HG02571 (cell line): ENCODE measurements around the gene SHPK.
A peak's percentile ranks its signal among the peaks of the same experiment; 100 is the strongest.

Experiments
- ATAC-seq: cut with Tn5 transposase; IDR thresholded peaks from one replicate; pipeline ENCODE4 v1.9.1; 2021; ENCODE audit warnings: mild to moderate bottlenecking, moderate library complexity; ENCODE audit not compliant: unreplicated experiment

Gene SHPK, protein sequence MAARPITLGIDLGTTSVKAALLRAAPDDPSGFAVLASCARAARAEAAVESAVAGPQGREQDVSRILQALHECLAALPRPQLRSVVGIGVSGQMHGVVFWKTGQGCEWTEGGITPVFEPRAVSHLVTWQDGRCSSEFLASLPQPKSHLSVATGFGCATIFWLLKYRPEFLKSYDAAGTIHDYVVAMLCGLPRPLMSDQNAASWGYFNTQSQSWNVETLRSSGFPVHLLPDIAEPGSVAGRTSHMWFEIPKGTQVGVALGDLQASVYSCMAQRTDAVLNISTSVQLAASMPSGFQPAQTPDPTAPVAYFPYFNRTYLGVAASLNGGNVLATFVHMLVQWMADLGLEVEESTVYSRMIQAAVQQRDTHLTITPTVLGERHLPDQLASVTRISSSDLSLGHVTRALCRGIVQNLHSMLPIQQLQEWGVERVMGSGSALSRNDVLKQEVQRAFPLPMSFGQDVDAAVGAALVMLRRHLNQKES

DNA sequence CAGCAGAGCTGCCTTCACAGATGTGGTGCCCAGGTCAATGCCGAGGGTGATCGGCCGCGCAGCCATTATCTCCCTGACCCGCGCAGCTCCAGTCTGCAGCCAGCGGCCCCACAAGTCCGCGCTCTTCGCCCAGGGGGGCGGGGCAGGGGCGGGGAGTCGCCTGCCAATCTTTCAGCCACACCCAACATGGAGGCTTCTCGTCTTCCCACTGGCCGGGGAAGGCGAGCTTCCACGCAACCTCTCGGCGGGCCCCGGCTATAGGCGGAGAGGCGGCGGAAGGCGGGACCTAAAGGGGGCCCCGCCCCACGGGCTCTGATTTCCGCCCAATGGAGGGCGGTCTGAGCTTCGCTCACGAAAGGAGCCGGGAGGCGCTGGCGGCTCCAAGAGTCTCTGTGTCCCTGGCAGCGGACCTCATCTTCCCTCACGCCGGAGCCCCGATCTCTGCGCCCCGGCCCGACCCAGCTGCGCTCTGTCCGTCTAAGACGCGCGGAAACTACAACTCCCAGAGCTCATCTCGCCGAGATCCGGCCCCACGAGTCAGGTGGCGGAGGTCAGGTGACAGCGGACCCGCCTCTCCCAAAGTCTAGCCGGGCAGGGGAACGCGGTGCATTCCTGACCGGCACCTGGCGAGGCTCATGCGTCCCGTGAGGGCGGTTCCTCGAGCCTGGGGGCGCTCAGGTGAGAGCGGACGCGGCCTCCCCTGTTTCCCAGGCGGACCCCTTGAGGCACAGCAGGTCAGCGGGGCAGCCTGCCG, at the start of gene SHPK, which contains the start of gene CTNS:
TSS of gene SHPK (minus strand) at position 97 of the 754 bp plus-strand sequence. CDS start at position 66, 31 bp downstream.
TSS of gene CTNS (plus strand) at position 607 of the 754 bp plus-strand sequence. CDS start 3,447 bp downstream, outside the sequence.
- ATAC-seq, result peak; percentile 88

DNA sequence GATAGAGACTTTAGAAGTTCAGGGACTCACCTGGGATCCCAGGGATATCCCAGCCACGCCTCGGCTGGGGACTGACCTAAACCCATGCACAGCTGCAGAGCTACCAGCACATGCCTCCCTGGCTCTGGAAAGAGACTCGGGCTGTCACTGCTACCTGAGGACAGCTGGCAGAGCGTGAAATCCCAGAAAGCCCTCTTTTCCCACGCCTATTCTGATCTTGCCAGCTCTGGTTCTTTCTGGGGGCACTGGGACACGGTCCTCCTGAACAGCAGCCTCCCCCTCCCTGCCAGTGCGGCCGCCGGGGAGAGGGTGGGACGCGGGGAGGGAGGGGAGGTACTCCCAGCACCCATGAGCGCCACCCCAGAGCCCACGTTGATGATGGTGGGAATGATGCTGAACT, 49.1 kb upstream of the SHPK start:
- ATAC-seq, result no peak

DNA sequence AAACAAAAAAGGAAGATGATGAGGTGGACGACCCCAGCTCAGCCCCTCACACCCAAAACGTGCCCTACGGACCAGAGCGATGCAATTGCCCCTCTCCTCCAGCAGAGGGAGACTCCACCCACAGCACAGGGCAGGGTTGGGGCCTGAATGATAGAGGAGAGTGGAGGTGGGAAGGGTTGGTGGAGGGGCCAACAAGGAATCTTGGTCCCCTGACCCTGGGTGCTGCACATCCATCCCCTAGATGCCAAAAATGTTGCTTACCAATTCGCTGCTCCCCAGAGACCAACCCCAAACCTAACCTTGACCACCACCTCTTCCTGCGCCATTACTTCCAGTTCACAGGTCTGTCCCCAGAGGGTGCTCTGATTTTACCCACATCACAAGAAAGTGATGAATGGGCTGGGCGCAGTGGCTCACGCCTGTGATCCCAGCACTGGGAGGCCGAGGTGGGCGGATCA, 47.0 kb upstream of the SHPK start:
- ATAC-seq, result no peak

DNA sequence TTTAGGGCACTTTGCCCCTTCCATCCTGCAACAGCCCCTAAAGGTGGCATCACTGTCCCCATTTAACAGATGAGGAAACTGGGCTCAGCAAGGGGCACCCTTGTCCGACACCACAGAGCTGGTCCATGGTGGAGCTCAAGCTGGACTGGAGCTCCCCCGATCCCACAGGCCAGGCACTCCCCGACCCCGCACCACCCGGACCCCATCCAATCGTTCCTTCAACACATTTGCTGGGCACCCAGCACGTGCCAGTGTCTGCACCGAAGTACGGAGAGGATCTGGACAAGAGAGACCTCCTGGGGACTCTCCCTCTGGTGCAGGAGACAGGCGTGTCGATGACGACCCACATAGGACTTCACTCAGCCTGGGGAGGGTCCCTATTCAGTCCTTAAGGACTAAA, 46.0 kb upstream of the SHPK start:
- ATAC-seq, result no peak

DNA sequence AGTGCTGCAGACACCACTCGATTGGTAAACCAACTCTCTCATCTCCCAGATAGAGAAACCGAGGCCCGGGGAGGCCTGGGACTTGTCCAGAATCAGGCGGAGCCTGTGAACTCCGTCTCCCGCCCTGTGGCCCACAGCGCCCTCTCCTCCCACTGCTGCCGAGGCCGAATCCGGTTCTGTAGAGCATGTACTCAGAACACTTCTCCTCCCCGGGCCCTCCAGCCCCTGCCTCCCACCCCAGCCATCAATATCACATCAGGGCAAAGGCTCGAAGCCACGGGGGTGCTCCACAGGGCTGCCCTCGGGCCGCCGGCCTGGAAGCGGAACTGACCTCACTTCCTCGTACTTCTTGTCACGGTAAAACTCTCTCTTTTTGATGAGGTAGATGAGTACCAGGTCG, 45.5 kb upstream of the SHPK start:
- no peak for ATAC-seq

DNA sequence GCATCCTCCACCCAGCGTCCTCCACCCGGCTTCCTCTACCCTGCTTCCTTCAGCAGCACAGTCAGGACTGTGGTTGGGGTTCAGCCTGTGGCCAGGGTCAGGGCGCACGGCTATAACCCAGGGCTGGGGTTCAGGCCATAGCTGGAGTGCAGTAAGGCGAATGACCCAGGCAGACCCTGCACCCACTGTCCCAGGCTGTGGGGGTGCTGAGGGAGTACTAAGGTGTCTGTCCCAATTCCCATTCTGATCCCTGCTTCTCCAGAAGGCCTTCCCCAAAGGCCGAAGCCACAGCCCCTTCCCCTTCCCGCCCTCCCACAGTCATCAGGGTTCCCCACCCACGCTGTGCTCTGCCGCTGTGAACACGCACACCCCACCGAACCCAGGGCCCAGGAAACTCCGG, 45.0 kb upstream of the SHPK start:
- ATAC-seq, result no peak

DNA sequence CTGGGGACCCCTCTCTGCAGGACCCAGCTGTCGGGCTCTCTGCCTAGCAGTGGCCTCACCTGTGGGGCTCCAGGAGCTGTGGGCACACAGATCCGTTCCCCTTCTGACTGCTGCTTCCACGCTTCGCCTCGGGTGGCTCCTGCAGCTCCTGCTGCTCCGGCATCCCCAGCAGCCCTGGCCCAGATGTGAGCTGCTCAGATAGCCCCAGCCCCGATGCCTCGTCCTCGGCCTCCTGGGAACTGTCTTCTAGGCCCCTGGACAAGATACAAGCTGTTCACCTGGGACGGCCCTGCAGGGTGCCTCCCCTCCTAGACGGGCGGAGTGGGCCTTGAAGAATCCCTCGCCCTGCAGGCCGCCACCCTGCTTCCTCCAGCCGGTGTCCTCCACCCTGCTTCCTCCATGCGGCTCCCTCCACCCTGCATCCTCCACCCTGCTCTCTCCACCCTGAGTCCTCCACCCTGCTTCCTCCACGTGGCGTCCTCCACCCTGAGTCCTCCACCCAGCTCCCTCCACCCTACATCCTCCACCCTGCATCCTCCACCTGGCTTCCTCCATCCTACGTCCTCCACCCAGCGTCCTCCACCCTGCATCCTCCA, 43.6 kb upstream of the SHPK start:
- no peak for ATAC-seq

DNA sequence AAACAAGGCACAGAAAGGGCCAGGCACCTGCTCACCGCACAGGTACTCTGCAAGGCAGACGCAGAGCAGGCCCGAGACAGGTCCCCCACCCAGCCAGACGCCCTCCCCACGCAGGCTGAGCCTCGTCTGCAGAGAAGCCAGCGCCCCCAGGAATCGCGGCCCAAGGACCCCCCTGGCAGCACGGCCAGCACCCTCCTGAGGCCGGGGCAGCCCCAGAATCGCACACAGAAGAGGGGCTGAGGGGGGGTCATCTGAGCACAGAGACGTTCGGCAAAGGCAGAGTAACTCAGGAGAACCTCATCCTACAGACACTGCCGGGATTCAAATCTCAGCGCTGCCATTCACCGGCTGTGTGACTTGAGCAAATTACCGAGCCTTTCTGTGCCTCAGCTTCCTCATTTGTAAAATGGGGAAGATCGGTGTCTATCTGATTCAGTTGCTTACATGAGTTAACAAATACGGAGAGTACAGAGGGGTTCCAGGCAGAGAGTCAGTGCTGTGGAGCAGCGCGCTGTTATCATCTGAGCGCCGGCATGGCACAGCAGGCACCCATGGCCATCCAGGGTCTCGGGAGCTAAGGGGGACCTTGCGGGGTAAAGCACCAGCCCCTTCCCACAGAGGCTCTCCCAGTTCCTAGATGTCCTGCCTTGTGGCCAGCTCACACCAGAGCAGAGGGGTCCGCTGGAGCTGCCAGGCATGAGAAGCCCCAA, 42.9 kb upstream of the SHPK start:
- no peak for ATAC-seq

DNA sequence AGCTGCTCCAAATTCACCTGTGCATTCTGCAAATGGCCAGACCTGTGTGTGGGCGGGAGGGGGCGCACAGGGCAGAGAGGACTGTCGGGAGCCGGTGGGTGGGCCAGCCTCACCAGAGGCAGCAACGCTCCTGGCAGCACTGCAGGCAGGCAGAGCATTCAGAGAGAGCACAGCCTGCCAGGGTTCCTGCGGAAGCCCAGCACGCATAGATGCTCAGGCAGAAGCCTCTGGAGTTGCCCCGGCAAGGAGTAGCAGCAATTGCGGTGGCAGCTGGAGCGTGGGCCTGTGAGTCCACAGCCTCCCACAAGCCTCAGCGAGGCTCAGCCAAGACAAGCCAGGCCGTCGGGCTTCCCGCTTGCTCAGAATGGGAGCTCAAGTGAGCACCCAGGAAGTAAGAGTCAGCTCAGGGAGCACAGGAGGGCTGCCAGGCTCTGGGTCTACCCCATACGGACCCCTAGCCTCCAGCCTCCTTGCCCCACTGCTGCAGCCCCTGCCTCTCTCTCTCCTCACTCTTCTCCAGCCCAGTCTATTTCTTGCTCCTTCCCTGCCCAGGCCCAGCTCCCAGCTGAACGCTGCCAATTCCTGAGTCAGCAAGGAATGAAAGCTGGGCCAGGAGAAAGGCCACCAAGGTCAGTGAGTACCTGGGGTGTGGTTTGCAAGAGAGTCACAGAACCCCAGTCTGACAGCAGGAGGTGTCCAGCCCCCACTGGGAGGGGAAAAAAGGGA, 42.2 kb upstream of the SHPK start:
- ATAC-seq, result no peak

DNA sequence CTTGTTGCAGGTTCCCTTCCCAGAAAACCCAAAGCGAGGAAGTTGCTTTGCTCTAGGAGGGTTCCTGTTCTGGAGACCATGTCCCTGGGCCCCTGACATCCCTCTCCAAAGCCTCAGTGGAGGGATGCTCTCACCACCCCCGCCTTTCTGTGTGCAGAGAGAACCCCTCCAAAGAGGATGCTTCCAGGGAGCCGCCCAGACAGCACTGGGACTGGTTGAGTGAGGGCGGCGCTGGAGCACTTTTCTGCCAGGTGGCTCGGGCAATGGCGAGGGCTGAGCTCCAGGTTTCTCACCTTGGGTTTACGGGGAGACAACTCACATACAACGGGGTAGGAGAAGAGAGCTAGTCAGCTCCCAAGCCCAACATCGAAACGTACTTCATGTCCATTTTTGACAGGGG, 39.8 kb upstream of the SHPK start:
- no peak for ATAC-seq

DNA sequence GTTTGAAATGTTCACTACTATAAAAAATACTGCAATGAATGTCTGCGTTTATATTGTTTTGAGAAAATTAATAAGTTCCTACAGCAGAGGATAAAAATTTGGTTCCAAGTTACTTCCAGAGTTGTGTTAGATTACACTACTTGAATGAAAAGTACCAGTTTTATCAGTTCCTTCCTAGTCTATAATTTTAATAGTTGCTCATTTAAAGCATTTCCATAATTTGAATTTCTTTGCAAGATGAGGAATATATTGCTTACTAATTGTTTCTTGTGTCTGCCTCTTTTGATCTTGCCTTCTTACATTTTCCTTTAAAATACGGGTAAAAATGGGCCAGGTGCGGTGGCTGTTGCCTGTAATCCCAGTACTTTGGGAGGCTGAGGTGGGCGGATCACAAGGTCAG, 36.5 kb upstream of the SHPK start:
- no peak for ATAC-seq

DNA sequence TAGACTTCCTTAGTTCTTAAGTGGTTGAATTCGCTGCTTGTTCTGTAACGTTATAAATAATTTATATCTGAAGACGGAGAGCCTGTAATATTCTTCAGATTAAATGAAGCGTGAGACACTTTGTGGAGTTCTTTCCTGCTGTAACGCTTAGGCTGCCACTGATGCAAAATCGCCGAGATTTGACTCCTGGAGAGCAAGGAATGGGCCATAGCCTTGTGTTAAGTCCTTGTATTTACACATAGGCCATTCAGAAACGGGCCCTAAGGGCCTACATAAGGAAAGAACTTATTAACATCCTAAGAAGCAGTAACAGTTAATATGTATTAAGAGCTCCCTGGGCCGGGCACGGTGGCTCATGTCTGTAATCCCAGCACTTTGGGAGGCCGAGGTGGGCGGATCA, 33.5 kb upstream of the SHPK start:
- ATAC-seq, result no peak

DNA sequence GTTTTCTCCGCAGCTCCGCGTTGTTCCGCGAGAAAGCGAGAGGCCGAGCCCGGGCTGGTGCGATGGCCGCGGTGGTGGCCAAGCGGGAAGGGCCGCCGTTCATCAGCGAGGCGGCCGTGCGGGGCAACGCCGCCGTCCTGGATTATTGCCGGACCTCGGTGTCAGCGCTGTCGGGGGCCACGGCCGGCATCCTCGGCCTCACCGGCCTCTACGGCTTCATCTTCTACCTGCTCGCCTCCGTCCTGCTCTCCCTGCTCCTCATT, 33.0 kb upstream of the SHPK start:
- ATAC-seq, result peak; percentile 5

DNA sequence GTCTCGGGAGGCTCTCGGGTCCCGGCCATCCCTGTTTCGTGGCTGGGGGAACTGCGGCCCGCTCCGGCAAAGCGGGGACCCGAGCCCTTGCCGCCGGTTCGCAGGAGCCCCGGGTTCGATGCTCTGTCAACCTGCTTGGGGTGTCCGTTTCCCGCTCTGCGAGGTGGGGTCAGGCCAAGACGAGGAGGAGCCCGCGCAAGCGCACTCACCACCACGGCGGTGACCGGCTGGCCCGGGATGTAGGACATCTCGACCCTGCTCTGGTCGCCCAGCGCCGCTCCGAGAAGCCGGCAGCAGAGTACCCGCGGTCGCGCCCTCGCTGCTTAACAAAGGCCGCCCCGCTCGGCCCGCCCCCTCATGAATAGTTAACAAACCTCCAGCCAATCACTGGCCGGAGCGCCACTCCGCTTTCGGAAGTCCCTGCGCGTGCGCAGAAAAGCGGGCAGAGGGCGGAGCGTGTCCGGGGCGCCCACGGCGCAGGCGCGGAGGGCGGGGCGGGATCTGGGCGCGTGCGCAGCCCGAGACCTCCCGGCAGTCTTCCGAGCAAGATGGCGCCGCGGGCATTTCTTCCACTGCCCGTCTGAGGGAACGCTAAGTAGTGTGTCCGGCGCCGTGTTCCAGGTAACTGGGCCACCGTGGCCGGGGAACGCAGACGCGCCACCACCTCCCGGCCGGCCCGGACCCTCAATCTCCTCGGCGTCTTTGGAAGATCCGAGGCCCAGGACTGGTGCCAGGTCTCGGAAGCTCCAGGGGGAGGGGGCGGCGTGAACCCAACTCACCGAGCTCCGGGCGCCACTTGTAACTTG, 32.4 kb upstream of the SHPK start, which contains the start of the genes EMC6 and TAX1BP3:
TSS of gene EMC6 (plus strand) at position 534 of the 806 bp plus-strand sequence. CDS start 335 bp downstream, outside the sequence.
TSS of gene TAX1BP3 (minus strand) at position 300 of the 806 bp plus-strand sequence. CDS start at position 248, 52 bp downstream.
- peak; percentile 80 for ATAC-seq

DNA sequence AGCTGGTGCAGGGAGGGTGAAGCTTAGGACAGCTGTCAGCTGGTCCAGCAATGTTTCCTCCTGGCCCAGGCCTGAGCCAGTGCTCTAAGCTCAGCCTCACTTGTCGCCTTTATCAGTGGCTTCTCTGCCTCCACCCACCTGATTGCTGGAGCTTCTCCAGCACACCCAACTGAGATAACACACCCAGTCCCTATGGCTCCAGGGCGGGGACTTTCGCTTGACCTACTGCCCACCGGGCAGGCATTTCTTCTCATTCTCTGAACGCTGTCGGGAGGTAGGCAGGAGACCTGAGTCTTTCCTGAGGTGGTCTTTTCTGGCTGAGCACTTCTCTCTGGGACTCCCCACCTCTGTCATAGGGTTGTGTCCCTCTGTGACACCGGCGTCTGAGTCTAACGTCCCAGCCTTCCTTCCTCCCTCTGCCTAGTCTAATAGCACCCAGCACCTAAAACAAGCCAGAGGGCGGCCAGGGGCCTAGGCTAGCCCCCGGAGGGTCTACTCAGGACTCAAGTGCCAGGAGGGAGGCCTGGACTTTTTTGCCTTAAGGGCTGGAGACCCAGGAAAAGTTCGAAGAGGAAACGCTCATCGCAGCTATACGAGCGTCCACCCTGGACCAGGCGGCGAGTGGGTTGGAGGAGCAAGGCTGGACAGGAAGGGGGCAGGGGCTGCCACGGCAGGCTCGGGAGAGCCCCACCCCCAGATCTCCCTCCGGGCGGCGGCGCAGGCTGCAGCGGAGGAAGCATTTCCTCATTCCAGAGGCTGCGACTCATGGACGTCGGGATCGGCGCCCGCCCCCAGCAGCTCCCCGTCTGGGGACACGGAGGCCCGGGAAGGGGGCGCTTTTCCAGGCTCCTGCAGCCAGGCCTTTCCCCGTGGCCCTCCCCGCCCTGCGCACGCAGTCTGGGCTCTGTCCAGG, 31.6 kb upstream of the SHPK start:
- ATAC-seq, result peak; percentile 27

DNA sequence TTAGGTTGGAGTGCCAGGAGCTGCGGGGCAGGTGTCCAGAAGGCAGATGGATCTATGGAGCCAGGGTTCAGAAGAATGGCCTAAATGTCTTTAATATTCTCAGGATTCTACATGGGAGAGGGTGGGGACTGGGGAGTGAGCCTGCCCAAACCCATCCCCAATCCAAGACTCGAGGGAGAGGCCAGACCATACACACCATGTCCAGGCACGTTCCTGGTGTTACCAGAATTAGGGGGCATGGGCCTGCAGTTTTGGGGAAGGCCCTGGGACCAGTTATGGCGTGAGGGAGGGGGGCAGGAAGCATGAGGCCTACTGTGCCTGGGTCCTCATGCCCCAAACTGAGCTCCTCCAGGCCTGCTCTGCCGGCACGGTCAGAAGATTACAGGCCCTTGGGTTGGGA, 30.5 kb upstream of the SHPK start:
- ATAC-seq, result no peak

DNA sequence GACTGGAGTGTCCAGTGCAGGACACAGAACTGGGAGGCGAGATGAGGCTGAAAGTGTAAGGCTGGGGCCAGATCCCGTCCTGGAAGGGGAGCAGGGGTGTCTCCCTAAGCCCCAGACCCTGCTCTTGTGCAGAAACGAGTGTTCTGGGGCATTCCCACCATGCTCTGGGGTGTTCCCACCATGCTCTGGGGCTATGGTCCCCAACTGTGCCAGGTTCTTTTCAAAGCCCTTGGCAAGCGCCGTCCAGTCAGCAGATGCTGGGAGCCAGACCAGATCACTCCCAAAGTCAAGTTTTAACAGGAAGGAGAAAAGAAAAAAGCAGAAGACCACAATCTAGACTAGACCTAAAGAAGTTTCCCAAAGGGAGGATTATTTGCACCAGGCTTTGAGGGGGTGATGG, 29.8 kb upstream of the SHPK start:
- ATAC-seq, result no peak
